ENCODE results near the gene CSTF1.
"Not testable (repeated sequence)": the region's sequence is repeated elsewhere in the genome, so short reads cannot be mapped to it uniquely, and the experiment has no call there.

CSTF1 gene

DNA sequence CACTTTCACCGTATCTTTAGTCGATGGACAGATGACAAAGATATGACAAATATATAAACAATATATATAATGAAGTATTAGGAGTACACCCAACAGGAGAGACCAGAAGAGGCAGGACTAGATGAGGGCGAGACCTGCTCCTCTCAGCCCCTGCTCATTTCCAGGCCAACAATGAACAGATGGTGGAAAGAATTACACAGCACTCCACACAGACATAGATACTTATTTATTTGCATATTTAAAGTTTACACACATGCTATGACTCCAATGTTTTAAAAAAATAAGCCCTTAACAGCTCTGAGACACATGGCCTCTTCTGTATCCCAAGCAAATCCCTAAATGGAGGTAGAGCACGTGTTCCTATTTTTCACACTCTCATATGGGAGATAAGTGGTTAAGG is 23.3 kb upstream of the CSTF1 start:
- DNase-seq (ENCODE audit: low read depth), result no peak

DNA sequence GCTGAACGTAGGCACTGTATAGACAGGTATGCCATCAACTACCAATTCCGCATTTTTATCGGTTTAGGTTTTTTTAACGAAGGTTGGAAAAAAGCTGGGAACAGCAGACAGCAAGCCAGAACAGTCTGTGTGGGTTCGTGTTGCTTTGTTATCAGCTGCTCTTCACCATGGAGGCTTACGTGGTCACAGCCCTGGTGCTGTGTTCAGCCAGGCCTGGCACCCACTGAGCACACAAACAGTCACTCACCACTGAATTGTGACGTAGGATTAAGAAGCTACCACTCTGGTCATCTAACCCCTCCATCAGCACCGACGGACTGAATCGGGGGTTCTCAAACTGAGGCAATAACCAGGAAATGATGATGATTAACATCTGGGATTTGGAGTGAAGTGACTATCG is 20.5 kb upstream of the CSTF1 start:
- no peak for DNase-seq (ENCODE audit: low read depth)

DNA sequence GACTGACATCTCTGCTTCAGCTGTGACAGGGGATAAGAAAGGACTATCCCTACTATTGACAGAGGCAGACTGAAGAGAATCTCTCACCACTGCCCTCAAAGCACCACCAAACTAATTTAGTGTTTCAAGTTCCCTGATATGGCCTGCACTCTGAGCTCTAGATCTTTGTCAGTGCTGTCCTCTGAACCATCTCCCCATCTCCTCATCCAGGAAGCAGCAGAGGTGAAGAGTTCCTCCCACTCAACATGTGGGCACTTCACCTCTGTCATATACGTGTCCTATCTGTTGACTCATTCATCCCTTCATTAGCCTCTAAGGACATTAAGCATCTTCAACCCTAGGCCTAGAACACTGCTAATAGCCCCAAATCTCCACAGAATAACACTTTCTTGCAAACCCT is 19.6 kb upstream of the CSTF1 start:
- no peak for DNase-seq (ENCODE audit: low read depth)

DNA sequence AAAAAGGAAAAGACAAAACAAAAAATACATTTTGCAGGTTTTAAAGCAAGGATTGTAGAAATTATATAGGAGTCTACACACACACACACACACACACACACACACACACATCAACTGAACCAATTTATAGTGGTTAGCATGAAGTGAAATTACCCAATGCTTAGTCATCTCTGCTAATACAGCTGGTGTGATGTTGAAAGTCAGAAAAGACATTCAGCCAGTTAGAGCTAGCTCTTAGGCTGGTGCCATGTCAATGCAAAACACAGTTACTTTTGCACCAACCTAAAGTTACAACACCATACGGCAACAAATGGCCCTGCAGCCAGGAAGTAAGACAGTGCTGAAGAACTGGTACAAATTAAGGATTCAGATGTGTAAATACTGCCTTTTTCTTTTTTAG is 18.5 kb upstream of the CSTF1 start:
- peak; percentile 99 for DNase-seq (ENCODE audit: low read depth)

DNA sequence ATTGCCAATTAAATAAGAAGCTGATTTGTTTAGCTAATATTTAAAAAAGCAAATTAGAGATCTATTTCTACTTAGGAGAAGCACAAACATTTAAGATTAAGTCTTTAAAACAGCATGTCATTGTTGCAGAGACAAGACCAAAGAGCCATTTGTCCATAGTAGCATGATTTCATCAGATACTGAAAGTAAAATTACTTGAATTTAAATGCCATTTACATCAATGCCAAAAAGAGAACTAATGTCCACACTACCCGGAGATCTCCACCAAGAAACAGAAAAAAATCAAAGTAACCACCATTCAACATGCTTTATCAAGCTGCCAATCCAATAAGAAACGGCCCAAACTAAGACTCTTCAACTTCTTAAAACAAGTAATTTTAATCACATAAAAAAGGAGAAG is 16.1 kb upstream of the CSTF1 start:
- no peak for DNase-seq (ENCODE audit: low read depth)

DNA sequence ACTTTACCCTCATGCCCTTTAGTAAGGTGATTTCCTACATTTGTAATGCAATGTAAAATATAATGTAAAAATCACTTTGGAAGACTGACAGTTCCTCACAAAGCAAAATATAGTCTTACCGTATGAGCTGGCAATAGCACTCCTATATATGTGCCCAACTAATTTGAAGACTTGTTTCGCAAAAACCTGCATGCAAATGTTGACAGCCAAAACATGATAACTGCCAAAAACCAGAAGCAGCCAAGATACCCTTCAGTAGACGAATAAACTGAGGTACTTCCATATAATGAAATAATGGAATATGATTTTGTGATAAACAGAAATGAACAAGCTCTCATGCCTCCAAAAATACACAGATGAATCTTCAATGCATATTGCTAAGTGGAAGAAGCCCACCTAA is 14.1 kb upstream of the CSTF1 start:
- no peak for DNase-seq (ENCODE audit: low read depth)

DNA sequence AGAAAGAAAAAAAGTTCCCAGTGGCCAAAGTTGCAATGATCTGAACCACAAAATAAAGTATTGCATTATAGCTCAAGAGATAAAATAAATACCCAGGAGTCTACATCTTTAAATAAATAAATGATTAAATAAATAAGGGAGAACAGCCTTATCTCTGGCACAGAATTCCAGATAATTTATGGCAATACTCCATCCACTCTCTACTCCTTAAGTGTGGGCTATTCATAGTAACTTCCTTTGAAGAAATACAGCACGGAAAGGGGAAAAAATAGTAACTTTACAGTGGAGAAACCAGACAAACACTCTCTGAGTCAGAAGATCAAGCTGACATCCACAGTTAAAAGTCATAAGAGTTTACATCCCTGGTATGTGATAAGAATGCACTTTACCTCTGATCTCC is 12.1 kb upstream of the CSTF1 start:
- DNase-seq (ENCODE audit: low read depth), result no peak

DNA sequence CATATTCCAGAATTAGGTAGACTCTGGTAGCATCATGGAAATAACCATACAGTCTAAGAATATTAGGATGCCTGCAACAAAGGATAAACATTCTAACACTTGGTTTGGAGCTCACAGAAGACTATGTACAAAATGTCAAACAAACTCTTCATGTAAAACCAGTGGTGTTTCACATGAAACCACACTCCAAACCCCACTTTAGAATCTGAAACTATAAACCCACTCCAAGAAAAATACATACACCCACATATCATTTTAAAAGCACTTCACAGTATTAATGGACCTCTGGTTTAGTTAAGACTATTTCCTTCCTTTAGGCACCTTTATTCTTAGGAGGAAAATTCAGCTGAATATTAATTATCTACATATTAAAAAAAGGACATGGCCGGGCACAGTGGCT is 10.9 kb upstream of the CSTF1 start:
- no peak for DNase-seq (ENCODE audit: low read depth)

DNA sequence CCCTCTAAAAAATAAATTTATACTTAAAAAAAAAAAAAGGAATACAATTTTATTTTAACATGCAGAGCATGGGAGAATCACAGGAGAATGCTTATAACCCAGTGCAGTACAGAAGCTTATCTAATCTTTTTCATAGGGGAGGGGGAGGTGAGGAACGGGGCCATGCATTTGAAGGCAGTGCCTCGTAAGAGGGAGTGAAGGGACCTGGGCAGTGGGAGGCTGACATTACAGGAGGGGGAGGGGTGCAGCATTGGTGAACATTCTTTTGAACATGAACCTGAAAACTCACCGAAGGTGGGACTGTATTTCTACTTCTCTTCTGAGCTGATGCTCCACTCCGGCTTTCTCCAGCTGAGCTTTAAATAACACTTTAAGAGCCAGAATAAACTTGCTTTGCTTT is 9.7 kb upstream of the CSTF1 start:
- DNase-seq (ENCODE audit: low read depth), result no peak

DNA sequence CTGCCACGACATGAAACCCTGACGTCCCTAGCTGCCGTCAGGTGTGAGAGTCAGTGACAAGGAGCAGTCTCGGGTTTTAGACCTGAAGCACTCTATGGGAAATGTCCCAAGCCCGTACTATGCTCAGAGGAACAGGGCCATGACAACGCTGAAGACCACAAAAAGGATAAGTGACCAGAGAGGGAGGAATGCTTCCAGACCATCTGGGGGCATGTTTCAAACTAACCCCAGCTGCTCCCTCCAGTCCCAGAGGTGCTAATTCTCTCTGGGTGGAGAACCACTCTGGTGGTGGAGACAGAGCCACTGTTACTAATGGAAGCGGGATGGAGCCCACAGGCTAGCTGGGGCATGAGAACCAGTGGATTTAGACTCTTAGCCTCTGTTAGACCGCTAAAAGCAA is 9.1 kb upstream of the CSTF1 start:
- DNase-seq (ENCODE audit: low read depth), result no peak

DNA sequence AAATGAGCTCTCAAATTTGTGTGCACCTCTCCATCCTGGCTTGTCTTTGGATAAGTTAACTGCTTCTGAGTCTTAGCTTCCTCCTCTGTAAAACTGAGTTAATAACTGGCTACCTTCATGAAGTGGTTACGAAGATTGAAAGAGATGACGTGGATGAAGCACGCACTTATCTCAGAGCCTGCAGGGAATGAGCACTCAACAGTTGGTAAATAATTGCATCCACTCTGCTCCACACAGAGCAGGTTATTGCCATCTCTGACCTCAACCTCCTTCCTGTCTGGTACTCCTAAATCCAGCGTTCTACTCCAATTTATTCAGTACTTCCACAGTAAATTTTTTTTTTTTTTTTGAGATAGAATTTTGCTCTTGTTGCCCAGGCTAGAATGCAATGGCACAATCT is 7.3 kb upstream of the CSTF1 start:
- no peak for DNase-seq (ENCODE audit: low read depth)

DNA sequence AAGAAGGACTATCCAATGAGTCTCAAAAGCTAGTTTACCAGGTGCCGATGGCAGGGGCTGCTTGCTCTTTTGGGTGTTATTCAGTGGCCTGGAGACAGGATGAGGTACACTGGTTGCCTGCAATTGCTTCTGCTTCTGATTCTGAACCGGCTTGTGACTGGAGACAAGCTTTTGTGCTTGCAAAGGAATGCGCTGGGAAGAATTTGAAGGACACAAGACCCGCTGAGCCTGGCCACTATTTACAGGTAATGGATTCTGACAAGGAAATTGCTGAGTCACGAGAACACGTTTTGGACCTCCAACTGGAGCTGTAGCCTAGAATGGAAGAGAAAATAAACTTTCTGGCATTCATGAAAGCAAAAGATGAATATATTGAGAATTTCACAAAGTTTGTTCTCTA is 6.2 kb upstream of the CSTF1 start:
- no peak for DNase-seq (ENCODE audit: low read depth)

DNA sequence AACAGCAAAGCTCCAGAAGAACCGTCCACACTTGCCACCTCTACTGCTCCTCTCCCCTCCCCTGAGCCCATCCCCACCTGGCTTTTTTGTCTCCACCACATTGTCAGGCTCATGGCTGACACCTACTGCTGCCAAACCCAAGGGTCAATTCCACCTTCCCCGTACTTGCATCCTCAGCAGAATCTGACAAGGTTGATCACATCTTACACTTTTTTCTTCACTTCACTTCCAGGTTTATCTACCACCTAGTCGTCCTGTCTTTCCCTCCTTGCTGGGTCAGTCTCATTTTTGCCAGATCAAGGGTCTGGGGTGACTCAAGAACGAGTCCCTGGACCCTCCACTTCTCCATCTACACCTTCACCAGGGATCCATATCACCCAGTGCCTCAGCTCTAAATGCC is 3.6 kb upstream of the CSTF1 start:
- DNase-seq (ENCODE audit: low read depth), result no peak

DNA sequence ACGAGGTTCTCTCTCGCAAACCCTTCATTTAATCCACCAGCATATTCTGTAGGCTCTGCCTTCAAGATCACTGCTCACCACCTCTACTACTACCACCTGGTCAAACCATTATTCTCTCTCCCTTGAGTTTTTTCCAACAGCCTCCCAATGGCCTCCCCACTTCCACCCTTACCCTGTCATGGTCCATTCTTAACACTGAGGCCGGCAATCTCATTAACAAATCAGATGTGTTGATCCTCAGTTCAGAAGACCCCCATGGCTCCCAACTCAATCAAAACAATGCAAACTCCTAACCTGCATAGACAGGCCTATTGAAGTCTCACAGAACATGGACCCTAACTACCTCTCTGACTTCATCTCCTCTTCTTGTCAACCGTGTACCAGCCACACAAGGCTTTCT is 2.6 kb upstream of the CSTF1 start:
- DNase-seq (ENCODE audit: low read depth), result no peak

DNA sequence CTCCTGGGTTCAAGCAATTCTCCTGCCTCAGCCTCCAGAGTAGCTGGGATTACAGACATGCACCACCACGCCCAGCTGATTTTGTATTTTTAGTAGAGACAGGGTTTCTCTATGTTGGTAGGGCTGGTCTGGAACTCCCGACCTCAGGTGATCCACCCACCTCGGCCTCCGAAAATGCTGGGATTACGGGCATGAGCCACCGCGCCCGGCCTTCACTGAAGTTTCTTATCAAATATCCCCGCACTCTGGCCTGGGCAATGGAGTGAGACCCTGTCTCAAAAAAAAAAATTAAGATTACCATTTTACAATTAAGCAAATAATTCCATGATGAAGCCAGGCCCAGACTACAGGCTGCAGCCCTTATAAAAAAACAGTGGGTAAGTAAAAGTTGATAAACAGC is 2.0 kb upstream of the CSTF1 start:
- not testable (repeated sequence) for DNase-seq (ENCODE audit: low read depth)

DNA sequence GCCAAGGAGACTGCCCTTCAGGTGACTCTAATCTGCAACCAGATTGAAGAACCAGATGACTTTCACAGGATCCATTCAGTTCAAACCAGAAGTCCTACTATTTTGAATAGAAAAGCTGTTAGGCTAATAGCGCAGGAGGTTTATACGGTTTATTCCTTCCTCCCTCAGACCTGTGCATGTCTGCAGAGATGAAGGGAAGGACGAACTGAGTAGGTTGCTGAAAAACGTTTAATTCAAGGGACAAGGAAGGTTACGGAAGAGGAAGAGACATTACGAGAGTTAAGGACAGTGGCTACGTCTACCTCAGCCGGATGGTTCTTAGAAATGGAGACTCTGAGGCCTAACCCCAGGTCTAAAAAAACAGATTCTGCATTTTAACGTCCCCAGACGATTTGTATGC is 1.4 kb upstream of the CSTF1 start:
- no peak for DNase-seq (ENCODE audit: low read depth)

DNA sequence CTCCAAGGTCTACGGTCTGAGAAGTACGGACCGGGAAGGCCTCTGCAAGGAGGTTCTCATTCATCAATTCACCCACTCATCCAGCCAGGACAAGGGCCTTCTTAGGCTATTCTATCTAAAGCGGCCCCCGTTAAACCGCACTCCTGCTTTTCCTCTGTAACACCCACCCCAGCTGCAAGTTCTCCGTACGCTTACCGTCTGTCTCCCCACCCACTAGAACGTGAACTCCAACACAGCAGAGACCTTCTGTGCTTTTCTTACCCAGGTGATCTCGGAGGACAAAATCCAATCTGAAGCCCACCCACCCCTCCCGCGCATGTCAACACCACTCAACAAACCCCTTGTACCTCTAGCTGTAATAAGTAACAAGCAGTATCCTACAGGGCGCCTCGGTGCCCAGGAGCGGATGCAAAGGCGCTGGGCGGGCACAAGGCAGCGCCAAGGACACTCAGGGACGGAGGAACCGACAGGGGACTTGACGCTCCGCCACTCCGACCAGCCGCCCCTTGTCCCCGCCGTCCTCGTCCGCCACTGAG is 781 bp upstream of the CSTF1 start:
- no peak for DNase-seq (ENCODE audit: low read depth)

DNA sequence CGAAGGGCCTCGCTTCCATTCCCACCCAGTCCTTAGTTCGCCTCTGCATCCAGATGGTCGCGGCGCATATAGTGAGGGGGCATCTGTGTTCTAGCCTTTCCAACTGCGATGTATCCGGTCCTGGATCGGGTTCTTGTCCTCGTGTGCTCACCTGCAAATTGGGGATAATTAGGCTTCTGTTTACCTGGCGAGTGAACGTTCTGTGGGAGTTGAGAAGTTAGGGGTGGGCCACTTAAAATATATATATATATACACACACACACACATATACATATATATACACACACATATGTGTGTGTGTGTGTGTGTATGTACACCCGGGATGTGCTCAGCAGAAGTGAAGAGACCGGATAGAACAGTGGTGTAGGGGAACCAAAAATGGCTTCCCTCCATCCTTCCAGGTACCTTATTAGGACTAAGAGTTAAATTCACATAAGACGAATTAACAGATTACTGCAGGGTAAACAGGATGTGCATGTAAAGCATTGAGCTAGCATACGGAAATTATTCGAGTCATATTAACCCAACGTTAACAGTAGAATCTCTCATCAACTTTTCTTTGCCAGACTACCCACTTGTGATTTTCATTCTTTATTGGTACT is 537 bp downstream of the CSTF1 start:
- DNase-seq (ENCODE audit: low read depth), result no peak

DNA sequence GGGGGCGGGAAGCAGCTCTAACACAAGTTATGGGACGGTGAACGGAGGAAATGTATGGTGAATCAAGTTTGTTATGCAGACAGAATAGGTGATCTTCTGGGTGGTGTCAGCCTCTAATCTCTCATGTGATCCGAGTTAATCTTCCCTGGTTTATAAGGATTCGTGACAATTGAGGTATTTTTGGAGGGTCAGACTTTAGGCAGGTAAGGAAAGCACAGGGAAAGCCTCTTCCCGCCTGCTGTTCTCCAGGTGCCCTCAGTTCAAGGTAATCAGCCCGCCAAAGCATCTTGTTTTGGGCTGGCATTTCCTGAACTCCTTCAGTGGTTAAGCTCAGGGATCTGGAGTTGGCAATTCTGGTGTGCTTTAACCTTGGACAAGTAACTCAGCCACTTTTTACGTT is 1.2 kb downstream of the CSTF1 start:
- no peak for DNase-seq (ENCODE audit: low read depth)

DNA sequence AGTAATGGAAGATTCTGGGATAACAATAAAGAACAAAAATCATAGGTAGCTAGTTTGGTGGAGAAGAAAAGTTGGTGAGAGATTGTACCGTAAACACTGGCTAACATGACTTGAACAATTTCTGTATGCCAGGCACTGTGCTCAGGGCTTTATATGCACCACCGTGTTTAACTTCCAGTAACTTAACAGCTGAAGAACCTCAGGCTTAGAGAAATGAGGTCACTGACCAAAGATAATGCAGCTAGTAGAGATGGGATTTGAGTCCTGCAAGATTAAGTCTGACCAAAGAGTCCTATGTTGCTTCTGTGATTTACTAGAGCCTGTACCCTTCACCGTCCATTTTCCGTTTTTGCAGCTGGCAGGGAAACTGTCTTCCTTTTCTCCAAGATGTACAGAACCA is 2.7 kb downstream of the CSTF1 start:
- no peak for DNase-seq (ENCODE audit: low read depth)

DNA sequence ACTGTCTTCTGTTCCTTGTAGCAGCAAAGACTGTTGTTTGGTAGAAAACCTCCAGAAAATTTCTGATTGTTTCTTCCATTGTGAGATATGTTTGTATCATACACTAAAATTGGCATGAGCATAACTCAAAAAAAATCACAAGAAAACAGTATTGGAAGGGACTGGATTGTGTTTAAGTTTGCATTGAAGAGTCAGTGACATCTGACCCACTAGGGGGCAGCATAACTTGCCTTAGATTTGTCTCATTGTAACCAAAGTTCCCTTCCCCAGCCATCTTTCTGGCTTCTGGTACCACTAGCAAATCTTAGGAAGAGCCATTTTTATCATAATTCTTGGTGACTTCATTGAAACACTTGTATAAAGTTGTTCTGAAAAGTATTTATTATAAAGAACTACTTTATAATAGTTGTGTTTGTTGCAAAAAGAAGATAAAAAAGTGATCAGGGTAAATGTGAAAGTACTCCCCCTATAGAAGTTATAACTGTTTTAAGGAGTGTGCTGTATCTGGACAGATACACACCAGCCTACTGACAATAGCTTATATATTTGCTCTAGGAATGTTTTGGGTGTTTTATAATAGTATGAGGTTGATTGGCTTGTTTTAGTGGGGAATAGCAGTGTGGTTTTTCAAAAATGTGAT is 7.7 kb downstream of the CSTF1 start:
- DNase-seq (ENCODE audit: low read depth), result peak; percentile 66

DNA sequence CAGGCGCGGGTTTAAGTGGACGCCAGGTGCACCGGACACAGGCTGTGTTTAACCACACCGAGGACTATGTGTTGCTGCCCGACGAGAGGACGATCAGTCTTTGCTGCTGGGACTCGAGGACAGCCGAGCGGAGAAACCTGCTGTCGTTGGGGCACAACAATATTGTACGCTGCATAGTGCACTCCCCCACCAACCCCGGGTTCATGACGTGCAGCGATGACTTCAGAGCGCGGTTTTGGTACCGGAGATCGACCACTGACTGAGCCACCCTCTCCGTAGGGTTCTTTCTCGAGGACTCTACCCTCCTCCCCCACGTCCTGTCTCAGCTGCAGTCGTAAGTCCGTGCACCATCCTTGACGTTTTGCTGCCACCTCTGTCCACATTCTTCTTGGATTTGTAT is 11.0 kb downstream of the CSTF1 start:
- no peak for DNase-seq (ENCODE audit: low read depth)

DNA sequence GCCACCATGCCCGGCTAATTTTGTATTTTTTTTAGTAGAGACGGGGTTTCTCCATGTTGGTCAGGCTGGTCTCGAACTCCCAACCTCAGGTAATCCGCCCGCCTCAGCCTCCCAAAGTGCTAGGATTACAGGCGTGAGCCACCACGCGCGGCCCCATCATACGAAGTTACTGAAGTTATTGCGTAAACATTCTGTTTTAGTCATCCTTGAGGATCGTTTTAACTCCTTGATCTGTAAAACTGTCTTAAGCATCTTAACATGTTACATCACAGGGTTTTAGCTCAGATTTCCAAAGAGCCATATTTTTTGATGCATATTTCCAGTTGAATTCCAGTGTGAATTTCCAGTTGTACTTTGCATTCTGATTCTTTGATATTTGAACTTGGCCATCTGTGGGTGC is 12.9 kb downstream of the CSTF1 start:
- DNase-seq (ENCODE audit: low read depth), result not testable (repeated sequence)

DNA sequence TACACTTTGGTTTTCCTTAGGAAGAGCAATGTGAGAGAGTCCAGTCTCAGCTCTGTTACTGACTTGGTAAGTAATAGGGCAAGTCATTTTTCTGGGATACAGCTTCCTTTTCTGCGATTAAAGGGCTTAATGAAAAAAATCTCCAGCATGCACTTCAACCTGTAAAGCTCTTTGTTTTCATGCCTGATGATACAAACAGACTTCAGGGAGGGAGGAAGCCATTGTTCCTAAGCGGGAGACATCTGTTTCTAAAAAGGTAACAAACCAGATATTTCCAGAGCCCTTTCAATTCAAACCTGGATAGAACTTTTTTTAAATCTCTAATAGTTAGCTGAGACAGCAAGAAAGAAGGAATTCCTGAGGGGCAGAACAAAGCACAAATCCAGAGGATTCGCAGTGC is 14.5 kb downstream of the CSTF1 start:
- DNase-seq (ENCODE audit: low read depth), result no peak
